Lower leg skin (tissue), 3 donors: ENCODE measurements around the gene RAB34.

Experiments
- CTCF ChIP-seq, 3 donors: fragments of 450-650 bp; IDR thresholded peaks; one replicate each; pipeline ENCODE4 v1.5.1; 2016; ENCODE audit warnings: antibody characterized with exemption in 3 of 3, mild to moderate bottlenecking in 3 of 3, moderate library complexity in 2 of 3
- POLR2A ChIP-seq, 2 donors: fragments of 450-650 bp; IDR thresholded peaks; one replicate each; pipeline ENCODE4 v1.6.1; 2016 to 2017; ENCODE audit warnings: antibody characterized with exemption in 2 of 2, mild to moderate bottlenecking in 1 of 2, moderate library complexity in 1 of 2

DNA sequence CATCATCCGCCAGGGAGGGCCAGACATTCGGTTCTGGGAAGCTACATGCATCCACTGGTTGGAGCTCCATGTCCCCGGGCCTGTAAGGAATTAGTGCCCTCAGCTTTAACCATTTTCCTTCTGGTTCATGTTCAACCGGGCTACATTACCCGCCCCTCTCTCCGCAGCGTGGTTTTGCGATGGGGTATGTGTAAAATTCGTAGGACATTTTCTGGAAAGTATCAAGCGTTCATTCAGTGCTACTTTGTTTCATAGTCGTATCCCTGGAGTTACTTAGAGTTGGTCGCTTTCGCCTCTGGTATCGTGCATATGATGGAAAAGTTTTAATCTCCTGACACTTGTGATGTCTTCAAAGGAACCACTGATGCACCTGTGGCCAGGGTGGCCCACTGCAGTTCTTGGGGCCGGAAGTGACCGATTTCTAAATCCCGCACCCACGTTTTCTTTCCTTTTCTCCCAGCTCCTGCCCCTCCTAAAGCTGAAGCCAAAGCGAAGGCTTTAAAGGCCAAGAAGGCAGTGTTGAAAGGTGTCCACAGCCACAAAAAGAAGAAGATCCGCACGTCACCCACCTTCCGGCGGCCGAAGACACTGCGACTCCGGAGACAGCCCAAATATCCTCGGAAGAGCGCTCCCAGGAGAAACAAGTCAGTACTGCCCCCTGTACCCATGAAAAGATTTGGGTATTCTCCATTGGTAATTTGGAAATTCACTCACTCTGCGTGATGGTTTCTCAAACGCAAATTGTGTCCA, 2.8 kb upstream of the RAB34 start:
- TF ChIP-seq CTCF (IDR thresholded peaks at IDR 0.05) = no peak
- no peak for TF ChIP-seq POLR2A (IDR thresholded peaks at IDR 0.05)
